OCI-LY3 (cell line): ENCODE measurements around the gene CCDC185.

Source experiments
- H2AFZ ChIP-seq: fragments of 200-600, 300-600 bp; shearing (Covaris generic); 2 replicates; pipeline ENCODE4 v1.6.0; 2014; ENCODE audit warnings: antibody characterized with exemption, low read depth, low read length
- H3K27ac ChIP-seq: fragments of 200-600, 300-600 bp; sonication (generic); 2 replicates; pipeline ENCODE4 v1.5.1; 2014; ENCODE audit warnings: mild to moderate bottlenecking, low read length, moderate library complexity, mixed read lengths
- H3K27me3 ChIP-seq: fragments of 200-600, 300-600 bp; sonication (generic); 2 replicates; pipeline ENCODE4 v1.6.1; 2014; ENCODE audit warnings: low read depth, low read length, mixed read lengths
- H3K36me3 ChIP-seq: fragments of 200-600, 300-600 bp; sonication (generic); replicated peaks from 2 replicates; pipeline ENCODE3; 2014; ENCODE audit warnings: low read depth, low read length, mixed read lengths
- H3K4me1 ChIP-seq: fragments of 300-600, 200-600 bp; sonication (generic); 2 replicates; pipeline ENCODE4 v1.6.1; 2014; ENCODE audit warnings: low read length, mixed read lengths
- H3K4me2 ChIP-seq: fragments of 200-600, 300-600 bp; sonication (generic); 2 replicates; pipeline ENCODE4 v1.6.1; 2014; ENCODE audit warnings: low read length, mixed read lengths
- H3K4me3 ChIP-seq: fragments of 300-600, 200-600 bp; sonication (generic); 2 replicates; pipeline ENCODE4 v1.5.1; 2014; ENCODE audit warnings: antibody characterized with exemption, mild to moderate bottlenecking, low read length, moderate library complexity
- H3K79me2 ChIP-seq: fragments of 300-600, 200-600 bp; shearing (Covaris generic); 2 replicates; pipeline ENCODE4 v1.6.1; 2014; ENCODE audit warnings: mild to moderate bottlenecking, low read length, mixed read lengths
- H3K9ac ChIP-seq: fragments of 300-600, 200-600 bp; shearing (Covaris generic); 2 replicates; pipeline ENCODE4 v1.6.0; 2014; ENCODE audit warnings: mild to moderate bottlenecking, low read length, moderate library complexity
- H3K9me3 ChIP-seq: fragments of 200-600, 300-600 bp; shearing (Covaris generic); 2 replicates; pipeline ENCODE4 v1.6.1; 2014; ENCODE audit warnings: low read length, mixed read lengths; ENCODE audit not compliant: insufficient read depth
- H4K20me1 ChIP-seq: fragments of 200-600, 300-600 bp; sonication (generic); 2 replicates; pipeline ENCODE4 v1.6.1; 2016; ENCODE audit warnings: low read length, mixed read lengths; ENCODE audit not compliant: insufficient read depth
- CTCF ChIP-seq: fragments of 200-600, 300-600 bp; sonication (generic); IDR thresholded peaks from 2 replicates; pipeline ENCODE4 v1.5.1; 2014; ENCODE audit warnings: antibody characterized with exemption, low read length, low read depth
- EZH2phosphoT487 ChIP-seq: fragments of 200-600 bp; shearing (Covaris generic); IDR thresholded peaks from 2 replicates; pipeline ENCODE4 v1.6.1; 2018; ENCODE audit warnings: antibody characterized with exemption, mixed run types, low read depth

The CCDC185 gene

DNA sequence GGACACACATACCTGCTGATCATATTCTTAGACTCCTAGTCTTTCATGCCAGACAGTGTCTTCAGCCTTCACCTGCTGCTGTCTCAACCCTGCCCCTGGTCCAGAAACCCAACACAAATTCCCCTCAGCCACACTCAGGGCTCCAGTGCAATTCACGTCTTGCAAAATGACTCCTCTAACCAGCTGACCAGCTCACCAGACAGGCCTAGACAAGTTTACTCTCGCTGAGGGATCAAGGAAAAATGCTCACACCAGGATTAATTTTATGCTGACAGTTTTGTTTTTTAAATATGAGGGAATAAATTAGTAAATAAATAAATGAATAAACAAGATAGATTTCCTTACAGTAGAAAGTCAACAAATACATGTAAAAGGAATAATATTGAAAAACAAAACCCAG, 28.5 kb downstream of the CCDC185 start:
- Histone ChIP-seq H2AFZ (no peak overlapping the region), H3K9me3 (no peaks in the 10 kb centered on the region), H3K9ac (no peak overlapping the region), H3K27me3 (peaks cover 49% of the 10 kb centered on the region), H4K20me1 (no peaks in the 10 kb centered on the region), H3K27ac (no peak overlapping the region), H3K79me2 (no peaks in the 10 kb centered on the region), H3K4me1 (no peaks in the 10 kb centered on the region), H3K4me3 (no peak overlapping the region), H3K36me3 (no peaks in the 10 kb centered on the region), H3K4me2 (no peak overlapping the region)
- TF ChIP-seq EZH2phosphoT487: no peak
- no peak for TF ChIP-seq CTCF

- H3K9ac ChIP-seq: no peak overlapping the region
- no peaks in the 10 kb centered on the region for H3K36me3 ChIP-seq
- no peak for TF ChIP-seq EZH2phosphoT487
- no peak for TF ChIP-seq CTCF
- H3K4me1 ChIP-seq: no peaks in the 10 kb centered on the region
- H3K4me2 ChIP-seq: no peak overlapping the region
- H2AFZ ChIP-seq: no peak overlapping the region
- peaks cover 50% of the 10 kb centered on the region for H3K27me3 ChIP-seq
- H4K20me1 ChIP-seq: no peaks in the 10 kb centered on the region
- H3K79me2 ChIP-seq: no peaks in the 10 kb centered on the region
- no peak overlapping the region for H3K27ac ChIP-seq
- no peaks in the 10 kb centered on the region for H3K9me3 ChIP-seq
- H3K4me3 ChIP-seq: no peak overlapping the region
These were observed 29.7 kb downstream of the CCDC185 start for GRCh38 chr1:223422911-223423310.

- no peaks in the 10 kb centered on the region for H3K36me3 ChIP-seq
- peaks cover 48% of the 10 kb centered on the region for H3K27me3 ChIP-seq
- TF ChIP-seq CTCF (no peak), EZH2phosphoT487 (no peak)
- H3K4me3 ChIP-seq: no peak overlapping the region
- no peaks in the 10 kb centered on the region for H3K79me2 ChIP-seq
- H3K27ac ChIP-seq: no peak overlapping the region
- no peak overlapping the region for H3K9ac ChIP-seq
- no peaks in the 10 kb centered on the region for H3K9me3 ChIP-seq
- no peaks in the 10 kb centered on the region for H3K4me1 ChIP-seq
- H4K20me1 ChIP-seq: no peaks in the 10 kb centered on the region
- H3K4me2 ChIP-seq: no peak overlapping the region
- no peak overlapping the region for H2AFZ ChIP-seq
These were observed 30.5 kb downstream of the CCDC185 start for GRCh38 chr1:223423641-223424233.

- H3K9ac ChIP-seq: no peak overlapping the region
- no peak for TF ChIP-seq EZH2phosphoT487
- TF ChIP-seq CTCF: no peak
- H3K4me2 ChIP-seq: no peak overlapping the region
- H4K20me1 ChIP-seq: no peaks in the 10 kb centered on the region
- no peaks in the 10 kb centered on the region for H3K9me3 ChIP-seq
- H3K79me2 ChIP-seq: no peaks in the 10 kb centered on the region
- H3K4me3 ChIP-seq: no peak overlapping the region
- no peaks in the 10 kb centered on the region for H3K4me1 ChIP-seq
- H3K27me3 ChIP-seq: peaks cover 50% of the 10 kb centered on the region
- H2AFZ ChIP-seq: no peak overlapping the region
- H3K36me3 ChIP-seq: no peaks in the 10 kb centered on the region
- H3K27ac ChIP-seq: no peak overlapping the region
These were observed 32.3 kb downstream of the CCDC185 start for GRCh38 chr1:223425550-223425949.
